NOMO-1 treated with DMSO at 0.1 percent for 48 hours (cell line): ENCODE results near the gene STX12.
"Not testable (repeated sequence)": the region's sequence is repeated elsewhere in the genome, so short reads cannot be mapped to it uniquely, and the experiment has no call there.

Experiments
- DNase-seq: peaks from one replicate; lab custom pipeline; 2025; ENCODE audit not compliant: unreplicated experiment; lab: John Stamatoyannopoulos, UW

The STX12 gene

DNA sequence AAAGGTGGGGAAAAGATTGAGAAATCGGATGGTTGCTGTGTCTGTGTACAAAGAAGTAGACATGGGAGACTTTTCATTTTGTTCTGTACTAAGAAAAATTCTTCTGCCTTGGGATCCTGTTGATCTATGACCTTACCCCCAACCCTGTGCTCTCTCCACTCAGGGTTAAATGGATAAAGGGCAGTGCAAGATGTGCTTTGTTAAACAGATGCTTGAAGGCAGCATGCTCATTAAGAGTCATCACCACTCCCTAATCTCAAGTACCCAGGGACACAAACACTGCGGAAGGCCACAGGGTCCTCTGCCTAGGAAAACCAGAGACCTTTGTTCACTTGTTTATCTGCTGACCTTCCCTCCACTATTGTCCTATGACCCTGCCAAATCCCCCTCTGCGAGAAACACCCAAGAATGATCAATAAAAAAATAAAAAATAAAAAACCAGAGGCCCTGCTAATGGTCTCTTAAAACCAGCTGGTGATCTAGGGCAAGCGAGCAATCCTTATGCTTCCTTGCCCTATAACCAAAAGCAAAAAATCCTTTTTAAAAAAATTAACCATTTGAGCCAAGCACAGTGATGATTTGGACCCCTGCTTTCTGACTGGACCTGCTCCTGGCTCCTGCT lies 56.4 kb downstream of the STX12 start:
- not testable (repeated sequence) for DNase-seq

DNA sequence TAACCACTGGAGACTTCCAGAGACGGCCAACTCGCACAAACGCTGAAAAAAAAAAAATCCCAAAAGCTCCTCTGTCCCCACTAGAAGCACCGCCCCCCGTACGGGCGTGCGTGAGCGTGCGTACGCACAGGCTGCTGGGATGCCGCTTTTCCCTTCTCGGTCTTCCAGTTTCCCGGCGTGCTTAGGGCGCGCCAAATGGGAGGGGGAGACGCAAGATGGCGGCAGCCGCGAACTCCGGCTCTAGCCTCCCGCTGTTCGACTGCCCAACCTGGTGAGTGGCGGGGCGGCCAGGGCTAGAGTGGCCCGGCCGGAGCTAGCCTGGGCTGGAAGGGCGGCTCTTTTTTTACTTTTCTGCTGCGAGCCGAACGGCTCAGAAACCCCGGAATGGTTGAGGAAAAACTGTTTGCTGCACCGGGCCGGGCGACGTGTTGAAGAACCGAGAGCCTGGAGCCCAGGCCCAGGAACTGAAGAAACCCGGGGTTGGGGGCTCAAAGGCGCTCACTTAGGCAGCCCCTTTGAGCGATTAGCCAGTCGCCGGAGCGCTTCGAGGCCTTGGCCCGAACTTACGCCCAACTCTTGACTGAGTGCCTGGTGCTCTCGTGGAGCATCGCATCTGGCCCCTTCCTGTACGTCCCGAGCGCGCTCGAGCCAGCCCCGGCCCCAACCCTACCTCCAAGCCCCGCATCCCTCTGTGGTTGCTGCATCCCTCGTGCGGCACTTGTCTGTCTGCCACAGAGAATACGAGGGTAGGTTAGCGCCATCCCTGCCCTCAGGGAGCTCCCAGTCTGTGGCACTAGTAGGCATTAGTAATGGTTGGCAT lies 57.8 kb downstream of the STX12 start, which contains the start of gene PPP1R8:
Gene PPP1R8 (plus strand): TSS at position 162 of the 820 bp plus-strand sequence. CDS start 54 bp downstream, at position 216.
- DNase-seq, result peak; percentile 96

DNA sequence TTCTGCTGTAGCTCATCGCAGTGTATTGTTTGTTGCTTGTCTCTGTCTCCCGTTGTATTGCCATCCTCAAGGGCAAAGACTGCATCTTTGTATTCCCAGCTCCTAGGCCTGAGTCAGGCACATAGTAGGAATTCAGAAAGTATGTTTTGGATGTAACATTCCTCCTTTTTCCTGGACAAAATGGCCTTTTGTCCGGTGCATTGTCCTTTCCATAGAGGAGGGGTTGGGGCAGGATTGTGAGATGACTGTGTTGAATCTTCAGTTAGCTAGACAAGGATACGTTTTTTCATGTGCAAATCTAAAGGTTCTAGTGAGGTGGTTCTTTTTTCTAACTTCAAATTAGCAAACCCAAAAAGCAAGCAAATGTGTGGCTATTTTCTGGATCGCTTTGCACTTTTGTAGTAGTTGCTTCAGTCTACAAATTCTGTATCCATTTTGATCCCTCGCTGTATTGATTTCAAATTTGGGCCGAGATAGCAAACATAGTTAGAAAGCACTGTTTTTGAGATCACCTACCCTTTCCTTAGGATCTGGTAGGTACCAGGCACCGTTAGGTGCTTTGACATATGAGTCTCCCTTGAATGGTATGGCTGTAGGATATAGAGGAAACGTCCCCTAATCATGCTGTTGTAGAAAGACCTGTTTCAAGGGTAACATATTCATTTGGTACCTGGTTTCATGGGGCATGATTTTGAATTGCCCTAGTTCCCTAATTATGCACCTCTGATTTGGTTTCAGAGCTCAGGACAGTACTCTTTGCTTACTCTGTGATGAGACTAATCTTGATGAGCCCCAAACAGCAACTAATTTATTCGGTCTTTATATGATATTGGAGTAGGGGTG lies 58.8 kb downstream of the STX12 start:
- DNase-seq, result no peak

DNA sequence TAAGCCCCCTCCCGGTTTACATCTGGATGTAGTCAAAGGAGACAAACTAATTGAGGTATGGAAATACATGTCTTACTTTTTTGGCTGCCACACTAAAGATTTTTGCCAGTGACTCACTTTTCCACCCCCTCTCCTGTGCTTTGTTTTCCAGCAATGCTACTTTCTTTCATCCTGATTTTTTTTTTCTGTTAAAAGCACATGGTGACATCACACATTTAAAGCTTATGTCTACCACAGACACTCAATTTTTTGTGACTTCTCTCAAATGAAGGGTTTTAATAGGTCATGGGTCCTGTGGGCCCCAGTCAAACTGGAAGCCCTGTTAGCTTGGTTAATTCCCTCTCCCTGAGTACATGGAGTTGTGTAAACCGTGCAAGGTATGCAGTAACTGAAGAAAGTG lies 59.7 kb downstream of the STX12 start:
- no peak for DNase-seq

DNA sequence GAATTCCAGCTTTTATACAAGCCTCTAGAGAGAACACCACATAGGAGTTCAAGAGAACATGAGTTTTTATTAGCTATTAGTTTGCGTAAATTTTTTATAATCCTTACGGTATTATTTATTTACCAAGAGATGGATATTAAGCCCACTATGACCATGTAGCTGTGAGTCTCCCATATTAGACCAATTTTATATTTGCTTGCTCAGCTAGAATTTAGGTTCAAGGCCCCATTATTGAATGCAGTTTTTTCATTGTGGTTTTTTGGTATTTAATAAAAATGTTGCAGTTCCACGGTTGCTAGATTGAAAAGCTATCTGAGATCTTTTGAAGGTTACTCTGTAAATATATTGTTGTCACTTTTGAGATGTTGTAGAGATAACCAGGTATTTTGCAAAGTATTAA lies 60.5 kb downstream of the STX12 start:
- no peak for DNase-seq

DNA sequence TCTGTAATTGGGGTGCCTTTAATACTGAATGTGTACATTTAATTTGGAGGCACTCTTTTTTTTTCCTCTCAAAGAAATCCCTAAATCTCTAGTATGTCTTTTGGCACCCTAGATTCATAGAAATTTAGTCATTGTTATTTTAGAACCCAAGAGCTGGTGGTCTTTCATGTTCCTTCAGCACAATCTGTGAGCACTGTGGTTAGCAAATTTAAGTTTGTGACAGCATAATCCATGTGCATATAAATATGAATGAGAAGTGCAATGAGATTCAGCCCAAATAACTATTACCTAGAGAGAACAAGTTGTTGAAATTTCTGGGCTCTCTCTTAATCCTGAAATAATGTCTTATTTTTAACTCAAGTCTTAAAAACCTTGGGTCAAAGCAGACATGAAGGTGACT lies 62.0 kb downstream of the STX12 start:
- no peak for DNase-seq

DNA sequence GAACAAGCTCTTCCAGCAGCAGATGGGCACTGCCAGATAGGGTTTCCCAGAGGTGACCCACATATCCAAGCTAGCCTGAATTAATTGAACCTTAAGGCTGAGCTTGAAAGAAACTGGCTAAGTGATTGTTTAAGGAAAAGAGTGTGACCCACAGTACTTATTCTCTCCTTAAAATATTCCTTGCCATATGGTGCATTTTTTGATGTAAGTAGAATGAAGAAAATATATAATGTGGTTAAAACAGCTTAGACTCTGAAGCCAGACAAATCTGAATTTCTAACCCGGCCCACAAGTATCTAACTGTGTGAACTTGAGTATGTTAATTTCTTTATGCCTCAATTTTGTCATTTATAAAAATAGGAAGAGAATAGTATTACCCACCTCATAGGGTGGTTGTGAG lies 62.5 kb downstream of the STX12 start:
- no peak for DNase-seq

DNA sequence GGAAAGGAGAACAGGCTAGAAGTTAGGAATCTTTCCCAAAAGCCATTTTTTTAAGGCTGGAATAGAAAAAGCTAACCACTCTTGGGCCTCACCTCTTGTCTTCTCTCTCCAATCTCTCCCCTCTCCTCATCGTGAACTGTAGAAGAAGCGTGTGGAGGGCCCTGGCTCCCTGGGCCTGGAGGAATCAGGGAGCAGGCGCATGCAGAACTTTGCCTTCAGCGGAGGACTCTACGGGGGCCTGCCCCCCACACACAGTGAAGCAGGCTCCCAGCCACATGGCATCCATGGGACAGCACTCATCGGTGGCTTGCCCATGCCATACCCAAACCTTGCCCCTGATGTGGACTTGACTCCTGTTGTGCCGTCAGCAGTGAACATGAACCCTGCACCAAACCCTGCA lies 76.9 kb downstream of the STX12 start:
- DNase-seq, result no peak

DNA sequence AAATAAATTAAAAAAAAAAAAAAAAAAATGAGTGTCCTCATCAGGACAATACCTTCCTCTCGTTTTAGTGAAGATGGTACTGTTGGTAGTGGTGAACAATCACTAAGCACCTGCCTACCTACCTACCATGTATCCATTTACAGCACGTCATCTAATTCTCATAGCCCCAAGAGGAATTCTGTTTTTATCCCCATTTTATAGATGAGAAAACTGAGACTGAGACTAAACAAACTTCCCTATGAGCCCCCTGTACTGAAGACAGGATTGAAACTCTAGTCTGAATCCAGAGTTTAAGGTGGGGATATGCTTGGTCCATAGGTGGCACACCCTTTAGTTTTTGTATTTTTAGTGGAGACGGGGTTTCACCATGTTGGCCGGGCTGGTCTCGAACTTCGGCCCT lies 82.1 kb downstream of the STX12 start:
- no peak for DNase-seq

DNA sequence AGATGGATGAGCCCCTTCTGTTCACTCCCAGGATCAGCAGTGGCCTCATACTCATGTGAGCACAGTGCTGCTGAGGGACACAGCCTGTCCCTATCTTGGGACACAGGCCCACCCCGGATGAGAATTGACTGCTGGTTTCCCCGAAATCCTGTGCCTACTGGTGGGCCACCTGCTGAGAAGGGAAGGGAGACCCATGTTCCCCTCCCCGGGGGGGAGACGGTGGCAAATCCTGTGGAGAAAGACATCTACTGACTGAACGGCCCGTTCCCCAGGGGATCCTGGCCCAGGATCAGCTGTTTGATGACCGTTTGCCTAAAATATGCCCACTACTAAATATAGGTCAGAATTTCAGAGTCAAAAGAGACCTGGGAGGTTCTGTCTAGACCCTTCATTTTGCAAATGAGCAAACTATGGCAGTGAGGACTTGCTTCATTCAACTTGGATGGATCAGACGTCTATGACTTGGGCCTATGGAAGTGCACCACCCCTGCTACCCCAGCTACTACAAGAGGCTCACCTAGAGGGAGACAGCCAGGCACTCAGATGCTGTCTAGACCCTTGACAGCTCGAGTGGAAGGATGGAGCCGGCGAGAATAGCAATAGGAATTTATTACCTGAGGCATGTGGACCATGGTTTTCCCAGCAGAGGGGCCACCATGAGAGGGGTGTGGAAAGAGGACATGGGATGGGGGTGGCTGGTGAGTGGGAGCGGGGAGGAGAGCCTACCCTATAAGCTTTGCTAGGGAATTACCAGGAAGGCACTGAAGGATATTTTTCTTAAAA lies 83.7 kb downstream of the STX12 start:
- no peak for DNase-seq

DNA sequence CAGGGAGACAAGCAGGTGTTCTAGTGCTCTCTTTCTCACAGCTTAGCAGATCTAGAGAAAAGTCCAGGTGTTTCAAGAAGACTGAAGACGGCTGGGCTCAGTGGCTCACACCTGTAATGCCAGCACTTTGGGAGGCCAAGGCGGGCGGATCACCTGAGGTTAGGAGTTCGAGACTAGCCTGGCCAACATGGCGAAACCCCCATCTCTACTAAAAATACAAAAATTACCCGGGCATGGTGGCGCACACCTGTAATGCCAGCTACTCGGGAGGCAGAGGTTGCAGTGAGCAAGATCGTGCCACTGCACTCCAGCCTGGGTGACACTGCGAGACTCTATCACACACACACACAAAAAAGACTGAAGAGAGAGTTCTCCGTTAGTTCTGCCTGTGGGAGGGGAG lies 84.5 kb downstream of the STX12 start:
- DNase-seq, result not testable (repeated sequence)

DNA sequence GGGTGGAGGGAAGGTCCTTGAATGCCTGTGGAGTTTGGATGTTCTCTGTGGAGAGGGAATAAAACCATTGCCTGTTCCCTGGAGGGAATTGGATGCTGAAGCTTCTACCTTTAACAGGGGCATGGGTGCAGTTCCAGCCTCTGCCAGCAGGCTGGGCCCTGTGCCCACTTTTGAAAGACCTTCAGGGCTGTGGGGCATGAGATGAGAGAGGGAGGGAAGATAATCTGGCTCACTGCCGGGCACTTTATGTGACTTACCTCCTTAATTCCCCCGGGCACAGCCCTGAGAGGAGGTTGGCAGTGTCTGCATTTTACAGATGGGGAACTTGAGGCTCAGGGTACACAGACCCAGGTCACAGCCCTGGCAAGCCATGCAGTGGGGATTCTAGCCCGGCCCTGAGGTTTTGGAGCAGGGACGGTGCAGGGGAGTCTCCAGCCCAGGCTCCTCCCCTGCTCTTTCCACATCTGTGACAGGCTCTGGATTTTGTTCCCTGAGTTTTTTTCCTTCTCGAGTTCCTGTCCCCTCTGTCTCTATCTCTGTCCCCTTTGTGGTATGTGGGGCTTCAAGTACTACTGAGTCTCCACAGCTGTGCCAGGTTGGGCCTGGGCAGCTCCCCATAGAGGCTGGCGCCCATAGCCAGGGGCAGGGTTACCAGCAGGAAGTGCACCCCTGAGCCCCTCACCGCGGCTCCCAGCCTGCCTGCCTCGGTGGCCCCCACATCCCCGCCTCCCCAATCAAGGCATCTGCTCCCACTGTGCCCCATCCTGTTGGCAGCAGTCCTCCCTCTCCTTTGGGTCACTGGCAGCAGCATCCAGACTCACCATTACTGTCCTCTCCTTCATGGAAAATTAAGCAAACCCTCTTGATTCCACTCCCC lies 85.3 kb downstream of the STX12 start:
- DNase-seq, result peak; percentile 70

DNA sequence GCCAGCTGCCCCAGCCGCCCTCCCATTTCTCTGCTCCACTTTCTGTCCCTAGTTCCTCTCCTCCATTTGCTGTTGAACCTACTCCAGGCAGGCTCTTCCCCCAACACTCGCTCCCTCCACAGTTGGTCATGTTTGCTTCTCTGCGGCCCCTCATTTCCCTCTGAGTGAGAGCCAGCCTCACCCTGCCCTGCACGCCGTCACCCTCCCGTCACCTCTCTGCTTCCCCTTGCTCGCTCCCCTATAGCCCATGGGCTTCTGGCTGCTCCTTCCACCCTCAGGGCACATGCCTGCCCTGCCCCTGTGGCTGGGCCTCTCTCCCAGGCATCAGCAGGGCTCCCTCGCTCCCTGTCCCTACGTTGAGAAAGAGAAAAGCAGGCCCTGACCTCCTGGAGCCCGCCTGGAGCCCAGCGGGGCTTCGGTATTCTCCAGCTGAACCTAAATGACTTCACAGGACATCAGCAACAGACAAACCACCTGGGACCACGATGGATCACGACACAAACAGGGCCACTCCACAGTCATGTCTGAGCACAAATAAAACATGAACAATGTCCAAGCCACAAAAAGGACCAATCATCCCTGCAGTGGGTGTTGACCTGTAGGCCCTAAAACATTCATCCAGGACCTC lies 86.0 kb downstream of the STX12 start:
- DNase-seq, result no peak

DNA sequence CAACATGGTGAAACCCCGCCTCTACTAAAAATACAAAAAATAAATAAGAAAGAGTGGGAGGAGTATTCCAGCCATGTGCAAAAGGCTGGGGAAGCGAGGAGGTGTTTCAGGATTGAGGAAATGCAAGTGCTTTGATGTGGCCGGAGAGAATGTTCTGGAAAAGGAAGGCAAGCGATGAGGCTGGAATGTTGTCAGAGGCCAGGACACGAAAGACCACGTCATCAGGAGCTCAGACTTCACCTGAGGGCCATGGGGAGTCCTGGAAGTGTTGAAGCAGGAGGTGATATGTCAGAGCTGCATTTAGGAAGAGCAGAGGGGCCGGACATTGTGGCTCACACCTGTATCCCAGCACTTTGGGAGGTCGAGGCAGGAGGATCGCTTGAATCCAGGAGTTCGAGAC lies 88.4 kb downstream of the STX12 start:
- no peak for DNase-seq

DNA sequence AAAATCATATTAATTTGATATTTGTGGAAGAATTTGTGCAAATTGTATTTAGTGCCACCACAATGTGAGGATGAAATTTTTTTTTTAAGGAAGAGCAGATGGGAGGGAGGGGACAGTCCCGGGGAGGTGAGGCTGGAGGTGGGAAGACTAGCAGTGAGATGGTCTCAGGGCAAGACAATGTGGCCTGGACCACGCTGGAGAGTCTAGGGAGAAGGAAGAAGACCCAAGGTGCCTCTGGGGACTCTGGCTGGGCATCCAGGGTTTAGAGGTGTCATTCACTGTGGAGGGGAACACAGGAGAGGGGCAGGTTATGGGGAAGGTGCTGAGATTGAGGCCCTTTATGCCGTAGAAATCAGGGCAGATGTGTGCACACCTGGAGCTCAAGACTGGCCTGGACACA lies 89.0 kb downstream of the STX12 start:
- no peak for DNase-seq

DNA sequence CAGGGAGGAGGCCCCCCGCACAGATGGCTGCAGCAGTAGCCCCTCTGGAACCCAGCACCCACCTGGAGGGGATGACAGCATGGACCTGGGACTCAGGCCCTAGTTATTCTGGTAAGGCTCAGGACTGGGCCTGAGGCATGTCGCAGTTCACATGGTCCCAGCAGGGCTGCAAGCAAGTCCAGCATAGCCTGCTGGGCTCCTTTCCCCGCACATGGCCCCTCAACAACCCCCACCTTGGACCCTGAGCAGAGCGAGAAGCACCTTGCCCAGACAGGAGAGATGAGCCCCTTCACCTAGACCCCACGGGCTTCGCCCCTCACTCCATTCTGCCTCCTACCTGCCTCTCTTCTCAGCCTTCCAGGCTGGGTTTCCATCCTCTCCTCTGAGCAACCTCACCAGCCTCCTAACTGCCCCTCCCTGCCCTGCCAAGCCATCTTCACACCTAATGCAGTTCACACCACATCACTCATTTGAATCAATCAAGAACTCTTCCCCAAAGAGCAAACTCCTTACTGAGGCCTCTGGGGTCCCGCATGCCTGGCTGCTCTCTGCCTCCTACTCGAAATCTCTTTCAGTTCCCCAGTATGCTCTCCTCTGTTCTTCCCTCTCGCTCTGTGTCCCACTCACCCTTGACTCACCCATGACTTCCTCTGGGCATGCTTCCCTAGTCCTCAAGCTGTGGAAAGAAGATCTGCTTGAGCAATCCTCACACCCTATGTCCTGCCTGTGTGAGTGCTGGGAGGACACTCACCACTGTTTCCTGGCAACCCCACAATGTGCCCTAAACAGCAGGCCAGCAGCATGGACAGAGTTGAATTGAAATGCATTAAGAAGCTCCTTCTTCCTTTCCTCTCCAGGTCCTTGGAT lies 89.9 kb downstream of the STX12 start:
- DNase-seq, result peak; percentile 92

DNA sequence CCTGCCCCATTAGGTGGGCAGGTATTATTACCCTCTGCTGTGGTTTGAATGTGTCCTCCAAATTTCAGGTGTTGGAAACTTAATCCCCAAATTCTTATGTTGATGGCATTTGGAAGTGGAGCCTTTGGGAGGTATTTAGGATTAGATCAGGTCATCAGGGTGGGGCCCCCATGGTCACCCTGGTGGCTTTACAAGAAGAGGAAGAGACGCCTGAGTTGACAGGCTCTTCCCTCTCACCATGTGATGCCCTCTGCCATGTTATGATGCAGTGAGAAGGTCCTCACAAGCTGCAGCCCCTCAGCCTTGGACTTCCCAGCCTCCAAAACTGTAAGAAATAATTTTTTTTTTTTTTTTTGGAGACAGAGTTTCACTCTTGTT lies 90.5 kb downstream of the STX12 start:
- DNase-seq, result peak; percentile 69

DNA sequence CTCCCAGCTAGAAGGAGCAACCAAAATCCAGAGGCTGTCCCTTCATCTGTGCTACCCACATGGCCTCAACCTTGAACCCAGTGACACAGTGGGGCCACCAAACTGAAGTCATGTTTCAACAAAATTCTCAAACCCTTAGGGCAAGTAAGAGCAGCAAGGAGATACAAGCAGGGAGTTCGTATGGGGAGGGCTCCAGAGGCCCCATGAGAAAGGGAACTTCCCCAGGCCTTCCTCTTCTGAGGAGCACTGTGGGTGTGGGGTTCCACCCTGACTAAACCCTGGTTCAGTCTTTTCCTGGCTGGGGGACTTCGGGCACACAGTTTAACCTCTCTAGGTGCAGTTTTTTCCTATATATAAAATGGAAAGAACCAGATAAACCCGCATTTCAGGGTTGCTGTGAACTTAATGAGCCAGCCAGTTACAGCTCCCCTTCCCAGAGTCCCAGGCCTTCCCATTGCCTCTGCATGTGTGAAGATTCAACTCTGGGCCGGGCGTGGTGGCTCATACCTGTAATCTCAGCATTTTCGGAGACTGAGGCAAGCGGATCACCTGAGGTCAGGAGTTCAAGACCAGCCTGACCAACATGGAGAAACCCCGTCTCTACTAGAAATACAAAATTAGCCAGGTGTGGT lies 91.4 kb downstream of the STX12 start:
- peak; percentile 42 for DNase-seq
